Measurements from ENCODE around the gene SCD. TPM values are rescaled to one million over a fixed set of nuclear protein-coding genes. Genes with fewer than 3 reads are reported as not detected.
A peak's percentile ranks its signal among the peaks of the same experiment; 100 is the strongest.

SCD gene
- total and polyA plus RNA-seq, 9 of the 15 experiments (the other 6 are each of a cell fraction or from before 2014, with no cell fraction given) = 114 to 486 (median 188) TPM

- ATAC-seq (peak; percentile 64; the same call in 2 of the 3 replicates), DNase-seq (ENCODE audit: extremely low read depth in 1 of 4, low spot score in 3 of 4) (peak; percentile 23 to 36 (median 31)), FAIRE-seq (peak; percentile 86)
- no peak overlapping the region for H3K4me3 ChIP-seq
- H4K20me1 ChIP-seq (replicated peaks; ENCODE audit: control insufficient read depth, insufficient read depth, low read length) = no peaks in the 10 kb centered on the region
- in situ Hi-C loops (cut with MboI) (no loop called here), intact Hi-C loops (cut with micrococcal nuclease) (loop anchor here (1.0 kb wide), 1 partner anchor 129 kb away; no protein-coding TSS in a partner anchor)
- H3K36me3 ChIP-seq (ENCODE audit: control insufficient read depth, insufficient read depth, low read length) = no peaks in the 10 kb centered on the region
- no peak overlapping the region for H3K9ac ChIP-seq (ENCODE audit: insufficient read depth in 1 of 2, low read depth in 2 of 2, low read length in 2 of 2)
- no TSS peak for BruUV-seq (replicated peaks)
- ChIA-PET CTCF (ENCODE audit: low intra/inter-chr PET ratio) (interaction anchor here (0.8 to 3.9 kb wide), 4 partner anchors 32 to 215 kb away, joined by 3 to 38 read pairs (median 6); no protein-coding TSS in a partner anchor), POLR2A (interaction anchor here (0.7 to 0.9 kb wide), 2 partner anchors 12 to 124 kb away, joined by 3 read pairs; no protein-coding TSS in a partner anchor)
- H3K4me2 ChIP-seq (ENCODE audit: insufficient read depth, low read length) = no peak overlapping the region
- H2AFZ ChIP-seq (ENCODE audit: low read depth, low read length) = no peak overlapping the region
- no peak overlapping the region for H3K27ac ChIP-seq (ENCODE audit: extremely low read depth, low read depth, low read length)
- no peaks in the 10 kb centered on the region for H3K79me2 ChIP-seq (ENCODE audit: control insufficient read depth, insufficient read depth, low read length)
- 5% methylated on average over 7 of the region's 7 CpGs for WGBS (ENCODE audit: insufficient coverage, low coverage, missing lambda C conversion rate)
- peaks cover 9 to 14% of the 10 kb centered on the region in 2 experiments; a peak in 4 of 5 replicates for H3K27me3 ChIP-seq (ENCODE audit: control insufficient read depth in 2 of 2, insufficient read depth in 2 of 2, low read length in 2 of 2)
- no peaks in the 10 kb centered on the region for H3K9me1 ChIP-seq (ENCODE audit: control insufficient read depth, insufficient read depth, low read length)
- H3K9me3 ChIP-seq (replicated peaks; ENCODE audit: control insufficient read depth, insufficient read depth, low read depth, low read length) = no peaks in the 10 kb centered on the region
- H3K4me1 ChIP-seq (replicated peaks in 1 of 2; ENCODE audit: control insufficient read depth in 2 of 2, insufficient read depth in 2 of 2, low read length in 2 of 2) = no peaks in the 10 kb centered on the region; a peak in 1 of 5 replicates
- no peak for TF ChIP-seq POLR2G (IDR thresholded peaks at IDR 0.05; ENCODE audit: low read depth, low read length)
- TF ChIP-seq SETDB1 (IDR thresholded peaks at IDR 0.05; ENCODE audit: low read length) = no peak
- TF ChIP-seq RAD21 (CRISPR knock-in tag; conservative IDR thresholded peaks at IDR 0.05 in 1 of 2, IDR thresholded peaks at IDR 0.05 in 1 of 2) = peak; percentile 25 to 63; a peak in 3 of 4 replicates
- no peak for TF ChIP-seq ADNP (tag; IDR thresholded peaks at IDR 0.05)
- no peak for TF ChIP-seq NFE2 (IDR thresholded peaks at IDR 0.05; ENCODE audit: low read depth)
- TF ChIP-seq FOXO4 (CRISPR knock-in tag; IDR thresholded peaks at IDR 0.05) = no peak
- TF ChIP-seq ZEB2 (IDR thresholded peaks at IDR 0.05) = no peak
- no peak for TF ChIP-seq ZZZ3 (IDR thresholded peaks at IDR 0.05)
- TF ChIP-seq GMEB1 (CRISPR knock-in tag; IDR thresholded peaks at IDR 0.05) = no peak
- peak; percentile 56 to 70 (median 65); a peak in 5 of 6 replicates for TF ChIP-seq CTCF (IDR thresholded peaks at IDR 0.05 in 2 of 3, conservative IDR thresholded peaks at IDR 0.05 in 1 of 3; ENCODE audit: insufficient read depth in 2 of 3, low read depth in 1 of 3, low read length in 3 of 3)
These were observed 43.2 kb upstream of the SCD start for GRCh38 chr10:100303724-100304319.
